ENCODE results near the gene LLGL1.

LLGL1 gene

GRCh38 chr17:18278867-18279266 lies 53.4 kb downstream of the LLGL1 start:
- DNase-seq = no peak

DNA sequence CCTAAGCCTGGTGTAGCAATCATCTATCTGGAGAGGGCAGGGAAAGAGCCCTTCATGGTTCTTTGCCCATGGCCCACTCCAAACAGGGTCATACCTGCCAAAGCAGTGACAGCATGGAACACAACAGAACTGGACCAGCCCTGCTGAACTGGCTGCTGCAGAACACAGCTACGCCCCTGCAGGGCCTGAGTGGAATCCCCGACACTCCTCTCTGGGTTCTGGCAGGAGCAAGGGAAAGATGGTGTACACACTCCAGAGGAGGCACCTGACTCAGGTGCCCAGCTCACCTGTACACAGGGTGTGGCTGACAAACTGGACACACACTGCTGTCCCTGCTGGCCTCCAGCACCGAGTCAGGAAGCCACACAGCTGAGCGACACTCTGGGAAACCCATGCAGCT lies 54.8 kb downstream of the LLGL1 start:
- no peak for DNase-seq

DNA sequence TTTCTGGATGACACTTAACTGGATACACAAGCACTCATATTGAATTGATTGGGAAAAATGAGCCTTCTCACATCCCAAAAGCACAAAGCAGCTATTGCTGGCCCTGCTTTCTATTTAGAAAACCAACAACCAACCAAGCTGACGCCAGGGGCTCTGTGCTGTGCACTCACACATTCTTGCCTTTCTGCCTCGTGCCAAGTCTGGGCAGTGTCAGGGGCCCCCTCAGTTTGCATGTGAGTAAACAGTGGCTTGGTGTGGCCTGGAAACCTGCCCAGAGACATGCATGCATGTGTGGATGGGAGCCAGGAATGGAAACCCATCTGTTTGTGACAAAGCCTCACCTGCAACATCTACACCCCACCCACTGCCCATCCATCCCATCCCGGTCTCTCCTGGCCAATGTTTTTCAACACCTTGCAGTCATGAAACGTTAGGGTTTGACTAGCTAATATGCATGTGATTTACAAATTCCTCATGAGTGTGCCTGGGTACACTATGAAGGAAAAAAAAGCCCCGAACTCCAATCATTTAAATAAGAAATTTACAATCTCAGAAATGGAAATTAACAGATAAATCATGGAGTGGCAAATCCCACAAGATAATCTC lies 55.4 kb downstream of the LLGL1 start:
- DNase-seq = no peak

- DNase-seq = no peak
These were observed 56.4 kb downstream of the LLGL1 start for GRCh38 chr17:18281788-18282187.

GRCh38 chr17:18285296-18285695 lies 59.9 kb downstream of the LLGL1 start:
- no peak for DNase-seq

GRCh38 chr17:18291718-18292540 lies 66.5 kb downstream of the LLGL1 start:
- DNase-seq = no peak
